Kidney (tissue), 14 donors: ENCODE results near the gene ATP23. TPM values are rescaled to one million over a fixed set of nuclear protein-coding genes. Genes with fewer than 3 reads are reported as not detected.

Experiments used
- DNase-seq, 5 donors: peaks; one replicate each; pipeline ENCODE4 v3.0.0-alpha.2; 2013 to 2020
- FAIRE-seq: peaks from 2 replicates; lab custom pipeline; 2012; peaks lifted over from hg19 to GRCh38; lab: Jason Lieb, UNC
- H3K27ac ChIP-seq, 2 donors: one replicate each; pipeline ENCODE4 v1.7.0; 2013; ENCODE audit warnings: low read depth in 2 of 2, low read length in 2 of 2, inconsistent platforms in 1 of 2
- H3K27me3 ChIP-seq: one replicate; pipeline ENCODE4 v1.7.1; 2013; ENCODE audit warnings: low read length, inconsistent platforms; ENCODE audit not compliant: control insufficient read depth, insufficient read depth
- H3K36me3 ChIP-seq, 3 donors: one replicate each; pipeline versions ENCODE4 v1.7.0 to v1.7.1; 2013; ENCODE audit warnings: low read length in 3 of 3, control low read depth in 1 of 3, inconsistent platforms in 1 of 3; ENCODE audit not compliant: insufficient read depth in 3 of 3, control insufficient read depth in 2 of 3
- H3K4me1 ChIP-seq, 3 donors: one replicate each; pipeline versions ENCODE4 v1.7.0 to v1.7.1; 2013; ENCODE audit warnings: low read length in 3 of 3, inconsistent platforms in 1 of 3, low read depth in 1 of 3; ENCODE audit not compliant: control insufficient read depth in 2 of 3, insufficient read depth in 2 of 3
- H3K4me3 ChIP-seq, 3 donors: one replicate each; pipeline versions ENCODE4 v1.7.0 to v1.8.1; 2013; ENCODE audit warnings: low read length in 3 of 3, control low read depth in 1 of 3, inconsistent platforms in 1 of 3
- H3K9ac ChIP-seq, 3 donors: one replicate each; pipeline versions ENCODE4 v1.7.0 to v1.7.1; 2013; ENCODE audit warnings: low read length in 3 of 3, control low read depth in 1 of 3, inconsistent platforms in 1 of 3
- H3K9me3 ChIP-seq, 3 donors: one replicate each; pipeline versions ENCODE4 v1.7.0 to v1.7.1; 2013; ENCODE audit warnings: low read length in 3 of 3, control low read depth in 1 of 3, inconsistent platforms in 1 of 3; ENCODE audit not compliant: control insufficient read depth in 2 of 3, insufficient read depth in 1 of 3
- CTCF ChIP-seq: IDR thresholded peaks from 3 replicates; pipeline ENCODE4 v1.5.1; 2012; ENCODE audit warnings: mild to moderate bottlenecking, moderate library complexity, borderline replicate concordance; ENCODE audit not compliant: insufficient read depth; ENCODE audit errors: extremely low read depth
- intact Hi-C: fragments of 100-400 bp; cut with DNase I; formaldehyde crosslinking; loops from one replicate; pipeline ENCODE4 v1.11.1; 2022
- polyA plus RNA-seq: library from polyadenylated mRNA; stranded (reverse); fragments of 350-450 nt; fragmentation: Illumina TruSeq; extraction: RNeasy Lipid Tissue Mini Kit (QIAGEN cat#74804); gene quantifications from one replicate; pipeline ENCODE4 v1.2.3, GENCODE V29; 2014; ENCODE audit warnings: low read depth, low replicate concordance; ENCODE audit not compliant: insufficient read depth
- total RNA-seq: library from RNA; stranded (reverse); fragmentation: NEBNext Ultra II Directional; extraction: Animal tissue kit (Norgen Biotek cat#: 25700); gene quantifications from one replicate; pipeline ENCODE4 v1.2.1, GENCODE V29; 2021
- donor health status: control.
- donor health status: control.
- donor health status: control.
- donor health status: control.
- donor health status: control.
- donor health status: DM: yes; HTN: yes; CAD: no.
- donor health status: Normal renal cell carcinoma (clear cell type).

The ATP23 gene
- total and polyA plus RNA-seq, 2 donors from 2014 or later = 3.7 to 13.1 TPM

GRCh38 chr12:57898308-57898970 lies 42.9 kb upstream of the ATP23 start:
- FAIRE-seq = no peak
- H3K4me3 ChIP-seq = no peak overlapping the region
- peaks cover 8 to 47% (median 34%) of the 10 kb centered on the region in 3 donors for H3K4me1 ChIP-seq
- H3K36me3 ChIP-seq = no peaks in the 10 kb centered on the region
- H3K27me3 ChIP-seq = no peaks in the 10 kb centered on the region
- peak overlapping the region; percentile 37 to 98 for H3K27ac ChIP-seq
- H3K9me3 ChIP-seq = no peaks in the 10 kb centered on the region
- H3K9ac ChIP-seq = peak overlapping the region in 1 of 3 donors; percentile 43
- no peak for TF ChIP-seq CTCF
- intact Hi-C loops = loop anchor here (5.0 kb wide), 1 partner anchor 66 kb away; no protein-coding TSS in a partner anchor
- DNase-seq = no peak

- intact Hi-C loops = loop anchor here (5.0 kb wide), 1 partner anchor 67 kb away; no protein-coding TSS in a partner anchor
- Histone ChIP-seq H3K27me3 (no peaks in the 10 kb centered on the region), H3K36me3 (no peaks in the 10 kb centered on the region), H3K4me3 (no peak overlapping the region), H3K27ac (peak overlapping the region in 1 of 2 donors; percentile 98), H3K9ac (peak overlapping the region in 1 of 3 donors; percentile 9), H3K4me1 (peaks cover 8 to 41% (median 27%) of the 10 kb centered on the region in 3 donors), H3K9me3 (no peaks in the 10 kb centered on the region)
- DNase-seq = peak in 1 of 5 donors; percentile 82
- no peak for TF ChIP-seq CTCF
- no peak for FAIRE-seq
These were observed 42.2 kb upstream of the ATP23 start for GRCh38 chr12:57899010-57899662.

GRCh38 chr12:57902478-57902969 lies 38.8 kb upstream of the ATP23 start:
- Histone ChIP-seq H3K4me3 (no peak overlapping the region), H3K9ac (no peak overlapping the region), H3K9me3 (no peaks in the 10 kb centered on the region), H3K4me1 (peaks cover 3 to 15% (median 9%) of the 10 kb centered on the region in 3 donors), H3K27me3 (no peaks in the 10 kb centered on the region), H3K27ac (no peak overlapping the region), H3K36me3 (no peaks in the 10 kb centered on the region)
- intact Hi-C loops = no loop called here
- TF ChIP-seq CTCF = no peak
- FAIRE-seq (no peak), DNase-seq (no peak)
